Peyer's patch (tissue), 4 donors: ENCODE results near the gene SNX3.

ENCODE experiments used
- POLR2A ChIP-seq, 2 donors: fragments of 450-650 bp; IDR thresholded peaks; one replicate each; pipeline ENCODE4 v1.5.1; 2017; ENCODE audit warnings: antibody characterized with exemption in 2 of 2, mild to moderate bottlenecking in 2 of 2, moderate library complexity in 2 of 2
- TF ChIP-seq, protein P1 (sequence below), 6 experiments: fragments of 450-650 bp in 4 of 6; fragments of 200-600 bp in 2 of 6; sonication (generic) in 1 of 6; IDR thresholded peaks; one replicate each; pipeline ENCODE4 v1.5.1; 2017 to 2019; ENCODE audit warnings: antibody characterized with exemption in 6 of 6, mild to moderate bottlenecking in 3 of 6, moderate library complexity in 1 of 6

DNA sequence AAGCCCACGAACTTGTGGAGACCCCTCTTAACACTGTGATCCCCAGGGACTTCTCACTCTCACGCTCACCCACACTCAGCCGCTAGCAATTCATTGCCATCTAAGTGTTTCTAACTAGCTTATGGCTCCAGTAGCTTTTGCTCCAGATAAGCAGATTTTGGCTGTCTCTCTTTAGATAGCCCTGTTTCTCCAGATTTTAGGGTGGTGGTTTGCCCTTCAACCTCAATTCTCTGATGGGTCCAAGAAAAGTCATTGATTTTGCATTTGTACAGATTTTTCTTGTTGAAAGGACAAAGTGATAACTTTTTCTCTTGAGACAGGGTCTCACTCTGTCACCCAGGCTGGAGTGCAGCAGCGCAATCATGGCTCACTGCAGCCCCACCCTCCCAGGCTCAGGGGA, 53.8 kb downstream of the SNX3 start:
- TF ChIP-seq, protein P1, sequence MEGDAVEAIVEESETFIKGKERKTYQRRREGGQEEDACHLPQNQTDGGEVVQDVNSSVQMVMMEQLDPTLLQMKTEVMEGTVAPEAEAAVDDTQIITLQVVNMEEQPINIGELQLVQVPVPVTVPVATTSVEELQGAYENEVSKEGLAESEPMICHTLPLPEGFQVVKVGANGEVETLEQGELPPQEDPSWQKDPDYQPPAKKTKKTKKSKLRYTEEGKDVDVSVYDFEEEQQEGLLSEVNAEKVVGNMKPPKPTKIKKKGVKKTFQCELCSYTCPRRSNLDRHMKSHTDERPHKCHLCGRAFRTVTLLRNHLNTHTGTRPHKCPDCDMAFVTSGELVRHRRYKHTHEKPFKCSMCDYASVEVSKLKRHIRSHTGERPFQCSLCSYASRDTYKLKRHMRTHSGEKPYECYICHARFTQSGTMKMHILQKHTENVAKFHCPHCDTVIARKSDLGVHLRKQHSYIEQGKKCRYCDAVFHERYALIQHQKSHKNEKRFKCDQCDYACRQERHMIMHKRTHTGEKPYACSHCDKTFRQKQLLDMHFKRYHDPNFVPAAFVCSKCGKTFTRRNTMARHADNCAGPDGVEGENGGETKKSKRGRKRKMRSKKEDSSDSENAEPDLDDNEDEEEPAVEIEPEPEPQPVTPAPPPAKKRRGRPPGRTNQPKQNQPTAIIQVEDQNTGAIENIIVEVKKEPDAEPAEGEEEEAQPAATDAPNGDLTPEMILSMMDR (IDR thresholded peaks at IDR 0.05): no peak
- no peak for TF ChIP-seq POLR2A (IDR thresholded peaks at IDR 0.05)
